NCI-H82 treated with DMSO at 0.1 percent for 48 hours (cell line): ENCODE data around the gene OSBPL2.

Experiments used
- DNase-seq: peaks from one replicate; lab custom pipeline; 2025; ENCODE audit not compliant: unreplicated experiment; lab: John Stamatoyannopoulos, UW

Gene OSBPL2

DNA sequence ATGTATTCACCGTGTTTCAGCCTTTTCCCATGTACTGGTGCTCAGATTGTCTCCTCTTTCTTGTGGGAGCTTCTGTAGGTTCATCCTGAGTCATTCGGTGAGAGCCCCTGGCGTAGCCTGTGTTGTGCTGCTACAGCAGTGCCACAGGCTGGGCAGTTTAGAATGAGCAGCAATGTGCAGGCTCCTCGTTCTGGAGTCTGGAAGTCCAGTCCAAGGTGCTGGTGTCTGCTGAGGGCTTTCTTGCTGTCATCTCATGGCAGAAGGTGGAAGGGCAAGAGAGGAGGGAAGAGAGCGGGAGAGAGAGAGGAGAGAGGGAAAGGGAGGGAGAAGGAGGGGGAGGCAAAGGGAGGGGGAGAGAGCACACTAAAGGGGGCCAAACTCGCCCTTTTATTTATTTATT lies 15.1 kb downstream of the OSBPL2 start:
- no peak for DNase-seq

DNA sequence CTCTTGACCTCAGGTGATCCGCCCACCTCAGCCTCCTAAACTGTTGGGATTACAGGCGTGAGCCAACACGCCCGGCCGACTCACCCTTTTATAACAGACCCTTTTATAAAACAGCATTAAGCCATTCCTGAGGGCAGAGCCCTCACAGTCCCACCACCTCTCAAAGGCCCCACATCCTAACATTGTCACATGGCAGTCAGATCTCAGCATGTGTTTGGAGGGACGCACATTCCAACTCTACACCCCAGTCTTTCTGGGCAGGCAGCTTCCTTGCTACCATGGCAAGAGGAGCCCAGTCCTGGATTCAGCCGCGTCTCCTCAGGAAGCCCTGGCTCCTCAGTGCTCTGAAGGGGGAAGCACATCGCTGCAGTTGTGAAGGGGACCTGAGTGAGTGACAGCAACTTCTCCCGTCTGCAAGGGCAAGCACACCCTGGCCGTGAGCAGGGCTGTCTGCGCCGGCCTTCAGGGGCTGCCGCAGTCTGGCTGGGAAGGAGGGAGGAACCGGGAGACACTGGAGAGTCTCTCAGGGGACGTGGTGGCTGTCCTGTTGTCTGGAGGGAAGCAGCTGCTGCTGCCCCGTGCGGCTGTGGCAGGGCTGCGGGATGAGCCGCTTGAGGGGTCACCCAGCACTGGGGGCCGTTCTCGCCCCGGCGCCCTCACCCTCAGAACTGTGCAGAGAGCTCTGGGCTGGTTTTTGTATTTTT lies 15.9 kb downstream of the OSBPL2 start:
- no peak for DNase-seq

- DNase-seq, result no peak
Observed at GRCh38 chr20:62255976-62256375, 17.7 kb downstream of the OSBPL2 start.

GRCh38 chr20:62258499-62259293 lies 20.4 kb downstream of the OSBPL2 start:
- no peak for DNase-seq

GRCh38 chr20:62259294-62259565 lies 20.9 kb downstream of the OSBPL2 start:
- DNase-seq, result no peak

- DNase-seq, result no peak
Observed at GRCh38 chr20:62262064-62262463, 23.7 kb downstream of the OSBPL2 start.

GRCh38 chr20:62263396-62263795 lies 25.1 kb downstream of the OSBPL2 start:
- no peak for DNase-seq

DNA sequence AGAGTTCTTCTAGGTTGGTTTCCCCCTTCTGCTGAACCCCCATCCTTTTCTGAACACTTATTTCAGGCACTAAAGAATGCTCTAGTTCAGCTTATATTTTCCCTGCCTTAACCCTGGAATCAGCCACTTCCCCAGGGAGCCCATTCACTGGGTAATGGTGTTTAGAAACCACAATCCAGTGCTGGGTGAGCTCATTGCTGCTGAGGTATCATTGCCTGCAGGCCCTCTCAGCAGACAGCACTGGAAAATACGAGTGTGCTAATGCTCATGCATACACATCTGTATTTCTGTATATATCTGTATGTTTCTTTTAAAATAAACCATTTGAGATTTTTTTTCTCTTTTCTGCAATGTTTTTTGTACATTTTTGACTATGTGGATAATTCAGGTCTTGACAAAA lies 27.0 kb downstream of the OSBPL2 start:
- no peak for DNase-seq

DNA sequence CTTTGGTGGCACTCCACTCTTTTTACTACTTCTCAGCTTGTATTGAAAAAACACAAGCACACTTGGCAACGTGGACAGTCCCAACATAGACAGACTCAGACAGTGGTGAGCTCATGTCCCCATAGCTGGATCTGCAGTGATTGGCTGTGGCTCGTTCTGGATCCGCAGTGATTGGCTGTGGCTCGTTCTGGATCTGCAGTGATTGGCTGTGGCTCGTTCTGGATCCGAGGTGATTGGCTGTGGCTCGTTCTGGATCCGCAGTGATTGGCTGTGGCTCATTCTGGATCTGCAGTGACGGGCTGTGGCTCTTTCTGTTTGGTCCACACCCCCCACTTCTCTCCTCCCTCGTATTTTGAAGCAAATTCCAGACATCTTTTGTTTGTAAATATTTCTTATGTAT lies 28.0 kb downstream of the OSBPL2 start:
- no peak for DNase-seq

DNA sequence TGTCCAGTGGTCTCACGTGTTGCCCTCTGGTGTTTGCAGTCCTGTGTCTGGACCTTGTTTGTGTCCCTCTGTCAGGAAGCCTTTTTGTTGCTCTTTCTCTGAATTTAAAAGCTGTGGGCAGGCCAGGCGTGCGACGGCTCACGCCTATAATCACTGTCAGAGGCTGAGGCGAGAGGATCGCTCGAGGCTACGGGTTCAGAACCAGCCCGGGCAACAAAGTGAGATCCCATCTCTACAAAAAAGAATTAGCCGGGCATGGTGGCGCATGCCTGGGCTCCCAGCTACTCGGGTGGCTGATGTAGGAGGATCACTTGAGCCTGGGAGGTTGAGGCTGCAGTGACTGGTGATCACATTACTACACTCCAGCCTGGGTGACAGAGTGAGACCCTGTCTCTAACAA lies 28.5 kb downstream of the OSBPL2 start:
- DNase-seq, result no peak

- no peak for DNase-seq
Observed at GRCh38 chr20:62267543-62267942, 29.2 kb downstream of the OSBPL2 start.

- no peak for DNase-seq
Observed at GRCh38 chr20:62268228-62268900, 30.0 kb downstream of the OSBPL2 start.

- DNase-seq, result no peak
Observed at GRCh38 chr20:62269378-62269777, 31.1 kb downstream of the OSBPL2 start.

GRCh38 chr20:62269871-62270270 lies 31.6 kb downstream of the OSBPL2 start:
- DNase-seq, result no peak

DNA sequence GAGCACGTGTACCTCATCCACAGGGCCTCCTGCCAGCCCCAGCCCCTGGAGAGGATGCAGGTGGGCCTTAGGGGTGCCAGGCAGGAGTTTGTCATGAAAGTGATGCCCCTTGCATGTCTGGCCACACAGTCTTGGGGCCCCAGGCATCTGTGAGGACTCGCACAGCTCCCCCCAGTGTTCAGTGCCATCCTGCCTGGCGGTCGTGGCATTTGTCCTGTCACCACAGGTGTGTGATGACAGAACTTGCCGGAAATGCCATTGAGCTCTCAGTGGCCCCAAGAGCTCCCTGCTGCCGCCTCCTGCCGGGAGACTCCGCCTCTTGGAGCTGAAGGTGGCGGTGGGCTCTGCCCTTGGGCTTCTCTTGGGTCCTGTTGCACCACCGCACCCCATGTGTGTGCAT lies 33.9 kb downstream of the OSBPL2 start:
- no peak for DNase-seq

DNA sequence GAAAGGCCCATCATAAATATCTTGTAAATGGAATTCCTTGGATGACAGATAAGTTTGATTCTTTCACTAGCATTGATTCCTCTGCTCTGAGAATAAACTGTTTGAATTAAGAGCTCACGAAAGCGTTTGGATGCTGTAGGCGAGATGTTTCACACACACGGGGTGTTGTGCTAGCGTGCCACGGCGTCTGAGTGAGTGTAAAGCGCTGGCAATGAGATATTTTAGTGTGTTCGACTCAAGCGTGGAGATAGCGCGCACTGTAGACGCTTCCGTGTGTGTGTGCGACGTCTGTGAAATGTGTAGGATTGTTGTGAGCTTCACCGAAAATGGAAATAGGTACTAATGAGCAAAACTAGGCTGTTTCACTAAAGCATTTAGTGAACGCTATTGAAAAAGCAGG lies 35.1 kb downstream of the OSBPL2 start:
- DNase-seq, result no peak

- no peak for DNase-seq
Observed at GRCh38 chr20:62274332-62274950, 36.1 kb downstream of the OSBPL2 start.

DNA sequence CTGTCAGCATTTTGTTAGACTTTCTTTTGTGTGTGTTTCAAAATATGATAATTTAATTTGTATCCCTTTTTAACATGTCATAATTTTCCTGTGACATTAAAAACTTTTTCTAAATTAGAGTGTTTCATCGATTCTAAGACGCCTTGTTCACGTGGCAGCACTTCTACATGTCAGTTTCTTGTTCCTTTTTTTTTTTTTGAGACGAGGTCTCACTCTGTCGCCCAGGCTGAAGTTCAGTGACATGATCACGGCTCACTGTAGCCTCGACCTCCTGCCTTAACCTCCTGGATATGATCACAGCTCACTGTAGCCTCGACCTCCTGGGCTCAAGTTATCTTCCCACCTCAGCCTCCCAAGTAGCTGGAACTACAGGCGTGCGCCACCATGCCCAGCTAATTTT lies 36.9 kb downstream of the OSBPL2 start:
- no peak for DNase-seq

DNA sequence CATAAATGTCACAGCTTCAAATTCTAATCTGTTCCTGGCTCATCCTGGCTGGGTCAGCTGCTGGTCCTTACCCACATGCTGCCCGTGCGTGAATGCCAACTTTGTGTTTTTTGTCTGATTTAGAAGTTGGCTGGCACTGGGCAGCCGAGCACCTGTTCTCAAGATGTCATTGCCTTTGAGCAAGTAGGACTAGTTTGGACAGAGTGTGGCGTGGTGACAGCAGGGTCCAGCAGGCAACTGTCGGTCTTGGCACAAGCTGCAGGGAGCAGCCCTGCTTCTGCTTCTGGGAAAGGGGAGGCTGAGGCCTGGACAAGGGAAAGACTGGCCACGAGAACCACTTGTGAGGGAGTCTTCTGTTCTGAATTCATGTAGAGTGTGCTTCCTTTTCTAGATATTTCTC lies 38.1 kb downstream of the OSBPL2 start:
- DNase-seq, result no peak

GRCh38 chr20:62277253-62277652 lies 38.9 kb downstream of the OSBPL2 start:
- no peak for DNase-seq

- DNase-seq, result no peak
Observed at GRCh38 chr20:62280303-62280702, 42.0 kb downstream of the OSBPL2 start.
